GM12874 (cell line): ENCODE data around the gene STK25.

Source experiments
- CTCF ChIP-seq: IDR thresholded peaks from 2 replicates; pipeline ENCODE4 v1.5.1; 2011; ENCODE audit warnings: low read depth, mild to moderate bottlenecking, control low read depth, low read length, moderate library complexity; ENCODE audit not compliant: insufficient read depth

STK25 gene

GRCh38 chr2:241499146-241499965, 9.0 kb downstream of the STK25 start:
- no peak for TF ChIP-seq CTCF

- no peak for TF ChIP-seq CTCF
Observed at GRCh38 chr2:241498115-241499070, 10.0 kb downstream of the STK25 start.

- no peak for TF ChIP-seq CTCF
Observed at GRCh38 chr2:241496904-241497877, 11.2 kb downstream of the STK25 start.

GRCh38 chr2:241496003-241496707, 12.2 kb downstream of the STK25 start:
- TF ChIP-seq CTCF, result no peak

- TF ChIP-seq CTCF, result no peak
Observed at GRCh38 chr2:241495172-241496002, 13.0 kb downstream of the STK25 start.

- TF ChIP-seq CTCF, result no peak
Observed at GRCh38 chr2:241494311-241494908, 14.0 kb downstream of the STK25 start.
